Activated CD4-positive, alpha-beta T cell treated with anti-CD3 and anti-CD28 coated beads for 36 hours (primary cell): ENCODE measurements around the gene TEF. TPM values are rescaled to one million over a fixed set of nuclear protein-coding genes. Genes with fewer than 3 reads are reported as not detected.

ENCODE experiments used
- ATAC-seq: fragments of 200-7000 bp; cut with Tn5 transposase; one replicate; pipeline ENCODE4 v1.10.0; 2021; ENCODE audit warnings: mild to moderate bottlenecking, moderate library complexity
- CTCF ChIA-PET: fragments of 350-600 bp; sonication (Branson Sonifier 250); formaldehyde crosslinking; loops from one replicate; lab custom pipeline; 2021; ENCODE audit warnings: antibody characterized with exemption; lab: Charles Lee
- POLR2A ChIA-PET: fragments of 350-600 bp; sonication (Branson Sonifier 250); formaldehyde crosslinking; loops from one replicate; lab custom pipeline; 2021; ENCODE audit warnings: antibody characterized with exemption, inconsistent platforms; lab: Charles Lee
- DNase-seq: peaks from one replicate; pipeline ENCODE4 v3.0.0-alpha.2; 2020
- H3K27ac Mint-ChIP-seq: one replicate; pipeline ENCODE4 v1.8.0; 2021; ENCODE audit warnings: mixed read lengths
- H3K27me3 Mint-ChIP-seq: one replicate; pipeline ENCODE4 v1.8.0; 2021; ENCODE audit warnings: mixed read lengths
- H3K36me3 Mint-ChIP-seq: one replicate; pipeline ENCODE4 v1.8.0; 2021; ENCODE audit warnings: low read depth, mixed read lengths
- H3K4me1 Mint-ChIP-seq: one replicate; pipeline ENCODE4 v1.8.0; 2021; ENCODE audit warnings: mixed read lengths
- H3K4me3 Mint-ChIP-seq: one replicate; pipeline ENCODE4 v1.8.0; 2021; ENCODE audit warnings: mild to moderate bottlenecking, moderate library complexity, mixed read lengths
- H3K9me3 Mint-ChIP-seq: one replicate; pipeline ENCODE4 v1.8.0; 2021; ENCODE audit warnings: low read depth, mixed read lengths
- intact Hi-C, 2 experiments: fragments of 100-400 bp; cut with DNase I in 1 of 2; cut with micrococcal nuclease in 1 of 2; formaldehyde crosslinking; loops; one replicate each; pipeline versions ENCODE4 v1.14.2 to v1.15.1; 2022 to 2024; cut with DNase I, micrococcal nuclease
- total RNA-seq, 2 experiments: library from RNA; stranded (reverse); gene quantifications; one replicate each; pipeline ENCODE4 v1.2.3, GENCODE V29; 2021

The TEF gene
- total RNA-seq, 2 experiments from 2014 or later: 1.7 to 2.2 TPM

GRCh38 chr22:41403532-41404318 is 22.0 kb downstream of the TEF start:
- Mint-ChIP-seq H3K36me3 (no peaks in the 10 kb centered on the region), H3K27ac (no peak overlapping the region), H3K4me1 (peaks cover 17% of the 10 kb centered on the region), H3K4me3 (no peak overlapping the region), H3K27me3 (no peaks in the 10 kb centered on the region), H3K9me3 (no peaks in the 10 kb centered on the region)
- intact Hi-C loops: loop anchor here (1.0 to 5.0 kb wide), 10 partner anchors 41 to 194 kb away; partner anchors contain the start of genes ACO2 (in 1 of the 2), PHF5A (in 1 of the 2) and TOB2 (in 1 of the 2)
- DNase-seq (peak; percentile 93), ATAC-seq (peak; percentile 99)
- ChIA-PET POLR2A (interaction anchor here (0.6 to 1.3 kb wide), 4 partner anchors 22 to 114 kb away, joined by 3 to 5 read pairs (median 4); partner anchors contain the start of genes TEF and TOB2), CTCF (interaction anchor here (0.6 to 4.5 kb wide), 34 partner anchors 11 to 263 kb away, joined by 3 to 57 read pairs (median 4); partner anchors contain the start of genes ACO2, PHF5A, PMM1 and TEF)

GRCh38 chr22:41405588-41405987 is 23.8 kb downstream of the TEF start:
- ATAC-seq (peak; percentile 28), DNase-seq (peak; percentile 61)
- ChIA-PET POLR2A (no interaction called here), CTCF (interaction anchor here (1.4 to 4.5 kb wide), 4 partner anchors 40 to 127 kb away, joined by 3 to 57 read pairs (median 20); no protein-coding TSS in a partner anchor)
- Mint-ChIP-seq H3K27ac (peak overlapping the region; percentile 84), H3K9me3 (no peaks in the 10 kb centered on the region), H3K27me3 (no peaks in the 10 kb centered on the region), H3K4me1 (peaks cover 17% of the 10 kb centered on the region), H3K36me3 (no peaks in the 10 kb centered on the region), H3K4me3 (peak overlapping the region; percentile 54)
- intact Hi-C loops: loop anchor here in 1 of 2 experiments (2.0 kb wide), 2 partner anchors 39 to 121 kb away; no protein-coding TSS in a partner anchor

- DNase-seq: no peak
- POLR2A ChIA-PET: no interaction called here
- CTCF ChIA-PET: interaction anchor here (1.4 kb wide), 1 partner anchor 39 kb away, joined by 3 read pairs; no protein-coding TSS in a partner anchor
- no peak for ATAC-seq
- no peaks in the 10 kb centered on the region for H3K9me3 Mint-ChIP-seq
- no peak overlapping the region for H3K27ac Mint-ChIP-seq
- peaks cover 18% of the 10 kb centered on the region for H3K4me1 Mint-ChIP-seq
- intact Hi-C loops: no loop called here
- H3K27me3 Mint-ChIP-seq: no peaks in the 10 kb centered on the region
- no peak overlapping the region for H3K4me3 Mint-ChIP-seq
- no peaks in the 10 kb centered on the region for H3K36me3 Mint-ChIP-seq
These were observed 24.7 kb downstream of the TEF start for GRCh38 chr22:41406410-41406809.

- DNase-seq (no peak), ATAC-seq (no peak)
- Mint-ChIP-seq H3K4me3 (no peak overlapping the region), H3K36me3 (peaks cover under 1% of the 10 kb centered on the region), H3K27ac (no peak overlapping the region), H3K4me1 (peaks cover 23% of the 10 kb centered on the region), H3K27me3 (no peaks in the 10 kb centered on the region), H3K9me3 (no peaks in the 10 kb centered on the region)
- POLR2A ChIA-PET: no interaction called here
- intact Hi-C loops: no loop called here
- CTCF ChIA-PET: interaction anchor here (0.6 to 1.0 kb wide), 2 partner anchors 94 to 118 kb away, joined by 3 to 4 read pairs; no protein-coding TSS in a partner anchor
These were observed 25.7 kb downstream of the TEF start for GRCh38 chr22:41407433-41407832.

- no peak for ATAC-seq
- POLR2A ChIA-PET: interaction anchor here (0.6 kb wide), 1 partner anchor 216 kb away, joined by 3 read pairs; no protein-coding TSS in a partner anchor
- H3K4me1 Mint-ChIP-seq: peaks cover 25% of the 10 kb centered on the region
- no peak for DNase-seq
- no peak overlapping the region for H3K27ac Mint-ChIP-seq
- no peaks in the 10 kb centered on the region for H3K27me3 Mint-ChIP-seq
- no peaks in the 10 kb centered on the region for H3K9me3 Mint-ChIP-seq
- CTCF ChIA-PET: interaction anchor here (0.6 to 1.2 kb wide), 4 partner anchors 28 to 119 kb away, joined by 3 to 4 read pairs (median 4); partner anchors contain the start of genes ACO2 and PHF5A
- intact Hi-C loops: no loop called here
- no peak overlapping the region for H3K4me3 Mint-ChIP-seq
- H3K36me3 Mint-ChIP-seq: peaks cover 2% of the 10 kb centered on the region
These were observed 26.9 kb downstream of the TEF start for GRCh38 chr22:41408665-41409064.

GRCh38 chr22:41410311-41410751 is 28.6 kb downstream of the TEF start:
- intact Hi-C loops: no loop called here
- Mint-ChIP-seq H3K4me1 (peaks cover 23% of the 10 kb centered on the region), H3K9me3 (no peaks in the 10 kb centered on the region), H3K27ac (no peak overlapping the region), H3K4me3 (no peak overlapping the region), H3K27me3 (no peaks in the 10 kb centered on the region), H3K36me3 (peaks cover 2% of the 10 kb centered on the region)
- ATAC-seq: no peak
- no peak for DNase-seq
- CTCF ChIA-PET: interaction anchor here (0.6 to 1.3 kb wide), 5 partner anchors 11 to 123 kb away, joined by 3 to 5 read pairs (median 4); no protein-coding TSS in a partner anchor
- POLR2A ChIA-PET: no interaction called here

- peaks cover 23% of the 10 kb centered on the region for H3K4me1 Mint-ChIP-seq
- no peaks in the 10 kb centered on the region for H3K27me3 Mint-ChIP-seq
- no peak overlapping the region for H3K4me3 Mint-ChIP-seq
- intact Hi-C loops: no loop called here
- ChIA-PET CTCF (interaction anchor here (0.5 to 1.3 kb wide), 6 partner anchors 11 to 124 kb away, joined by 3 to 4 read pairs (median 3); no protein-coding TSS in a partner anchor), POLR2A (interaction anchor here (0.6 to 0.7 kb wide), 3 partner anchors 9 to 459 kb away, joined by 3 read pairs; no protein-coding TSS in a partner anchor)
- ATAC-seq: no peak
- H3K36me3 Mint-ChIP-seq: peaks cover 7% of the 10 kb centered on the region
- no peaks in the 10 kb centered on the region for H3K9me3 Mint-ChIP-seq
- peak overlapping the region; percentile 38 for H3K27ac Mint-ChIP-seq
- no peak for DNase-seq
These were observed 29.5 kb downstream of the TEF start for GRCh38 chr22:41411021-41411851.

- ATAC-seq: no peak
- DNase-seq: no peak
- H3K4me1 Mint-ChIP-seq: peaks cover 24% of the 10 kb centered on the region
- intact Hi-C loops: no loop called here
- H3K27ac Mint-ChIP-seq: peak overlapping the region; percentile 69
- CTCF ChIA-PET: no interaction called here
- H3K27me3 Mint-ChIP-seq: no peaks in the 10 kb centered on the region
- peaks cover 7% of the 10 kb centered on the region for H3K36me3 Mint-ChIP-seq
- peak overlapping the region; percentile 85 for H3K4me3 Mint-ChIP-seq
- POLR2A ChIA-PET: interaction anchor here (0.7 kb wide), 1 partner anchor 13 kb away, joined by 3 read pairs; no protein-coding TSS in a partner anchor
- no peaks in the 10 kb centered on the region for H3K9me3 Mint-ChIP-seq
These were observed 33.8 kb downstream of the TEF start for GRCh38 chr22:41415554-41415953.

- Mint-ChIP-seq H3K9me3 (no peaks in the 10 kb centered on the region), H3K4me1 (peaks cover 15% of the 10 kb centered on the region), H3K36me3 (peaks cover 5% of the 10 kb centered on the region), H3K27me3 (no peaks in the 10 kb centered on the region), H3K27ac (no peak overlapping the region), H3K4me3 (no peak overlapping the region)
- POLR2A ChIA-PET: interaction anchor here (0.5 to 0.6 kb wide), 2 partner anchors 168 to 1132 kb away, joined by 5 to 6 read pairs; no protein-coding TSS in a partner anchor
- CTCF ChIA-PET: interaction anchor here (1.7 kb wide), 1 partner anchor 14 kb away, joined by 9 read pairs; no protein-coding TSS in a partner anchor
- DNase-seq (no peak), ATAC-seq (no peak)
- intact Hi-C loops: no loop called here
These were observed 36.1 kb downstream of the TEF start for GRCh38 chr22:41417622-41418390.

GRCh38 chr22:41418717-41419116 is 37.0 kb downstream of the TEF start:
- Mint-ChIP-seq H3K4me1 (peaks cover 15% of the 10 kb centered on the region), H3K4me3 (no peak overlapping the region), H3K27me3 (no peaks in the 10 kb centered on the region), H3K27ac (no peak overlapping the region), H3K36me3 (peaks cover 6% of the 10 kb centered on the region), H3K9me3 (no peaks in the 10 kb centered on the region)
- DNase-seq: no peak
- intact Hi-C loops: no loop called here
- POLR2A ChIA-PET: interaction anchor here (0.7 kb wide), 1 partner anchor 26 kb away, joined by 3 read pairs; no protein-coding TSS in a partner anchor
- no peak for ATAC-seq
- CTCF ChIA-PET: no interaction called here
